HUES6 (cell line): Measurements from ENCODE around the gene CFAP221.

Experiments
- H3K27ac ChIP-seq: 2 replicates; pipeline ENCODE4 v1.7.0; 2013; ENCODE audit warnings: low read depth, mild to moderate bottlenecking, low read length, inconsistent platforms
- H3K27me3 ChIP-seq: 2 replicates; pipeline ENCODE4 v1.6.1; 2013; ENCODE audit warnings: low read length; ENCODE audit not compliant: control insufficient read depth, insufficient read depth
- H3K36me3 ChIP-seq: 2 replicates; pipeline ENCODE4 v1.6.1; 2013; ENCODE audit warnings: low read length; ENCODE audit not compliant: control insufficient read depth, insufficient read depth
- H3K4me1 ChIP-seq: 2 replicates; pipeline ENCODE4 v1.6.1; 2013; ENCODE audit warnings: low read length; ENCODE audit not compliant: control insufficient read depth, insufficient read depth
- H3K4me3 ChIP-seq: 2 replicates; pipeline ENCODE4 v1.5.1; 2013; ENCODE audit warnings: low read depth, low read length
- H3K9ac ChIP-seq: one replicate; pipeline ENCODE4 v1.6.1; 2013; ENCODE audit warnings: mild to moderate bottlenecking, low read length
- H3K9me3 ChIP-seq: 2 replicates; pipeline ENCODE4 v1.6.1; 2013; ENCODE audit warnings: low read depth, low read length; ENCODE audit not compliant: control insufficient read depth, insufficient read depth

CFAP221 gene

DNA sequence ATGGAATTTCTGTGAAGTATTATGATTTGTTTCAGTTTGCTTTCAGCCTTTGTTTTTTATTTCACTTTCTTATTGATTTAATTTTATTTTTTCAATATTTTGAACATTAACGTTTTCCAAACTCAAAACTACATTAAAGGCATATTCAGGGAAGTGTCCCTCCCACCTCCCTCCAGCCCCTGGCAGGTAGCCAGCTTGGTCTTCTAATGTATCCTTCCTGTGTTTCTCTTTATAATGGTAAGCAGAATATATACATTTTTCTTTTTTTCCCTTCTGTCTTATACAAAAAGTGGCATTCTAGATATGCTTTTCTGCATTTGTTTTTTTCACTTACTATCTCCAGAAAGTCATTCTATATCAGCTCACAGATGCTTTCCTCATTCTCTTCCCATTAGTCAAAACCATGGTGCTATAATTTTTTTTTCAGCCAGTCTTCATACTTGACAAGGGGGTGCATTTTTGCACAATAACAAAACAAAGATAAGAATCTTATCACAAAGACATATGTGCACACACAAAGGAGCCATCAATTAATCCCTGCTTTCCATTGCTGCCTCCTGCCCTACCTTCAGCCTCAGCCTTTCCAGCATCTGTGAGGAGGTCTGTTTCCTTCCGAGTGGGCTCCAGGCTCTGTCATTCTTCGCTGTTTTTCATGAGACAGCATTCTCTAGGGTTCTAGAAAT is 101.1 kb downstream of the CFAP221 start:
- Histone ChIP-seq H3K36me3 (no peaks in the 10 kb centered on the region), H3K9me3 (no peaks in the 10 kb centered on the region), H3K4me3 (no peak overlapping the region), H3K4me1 (no peaks in the 10 kb centered on the region), H3K27me3 (no peaks in the 10 kb centered on the region), H3K27ac (no peak overlapping the region), H3K9ac (no peak overlapping the region)

DNA sequence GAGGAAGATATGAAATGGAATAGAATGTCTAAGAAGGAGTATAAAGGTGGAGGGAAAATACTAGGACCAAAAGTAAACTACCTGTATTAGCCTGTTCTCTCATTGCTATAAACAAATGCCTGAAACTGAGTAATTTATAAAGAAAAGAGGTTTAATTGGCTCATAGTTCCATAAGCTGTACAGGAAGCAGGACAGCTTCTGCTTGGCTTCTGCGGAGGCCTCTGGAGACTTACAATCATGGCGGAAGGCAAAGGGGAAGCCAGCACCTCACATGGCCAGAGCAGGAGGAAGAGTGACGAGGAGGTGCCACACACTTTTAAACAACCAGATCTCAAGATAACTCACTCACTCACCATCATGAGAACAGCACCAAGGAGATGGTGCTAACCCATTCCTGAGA is 101.9 kb downstream of the CFAP221 start:
- no peak overlapping the region for H3K4me3 ChIP-seq
- H3K4me1 ChIP-seq: no peaks in the 10 kb centered on the region
- no peak overlapping the region for H3K27ac ChIP-seq
- H3K36me3 ChIP-seq: no peaks in the 10 kb centered on the region
- no peaks in the 10 kb centered on the region for H3K27me3 ChIP-seq
- H3K9me3 ChIP-seq: no peaks in the 10 kb centered on the region
- no peak overlapping the region for H3K9ac ChIP-seq

DNA sequence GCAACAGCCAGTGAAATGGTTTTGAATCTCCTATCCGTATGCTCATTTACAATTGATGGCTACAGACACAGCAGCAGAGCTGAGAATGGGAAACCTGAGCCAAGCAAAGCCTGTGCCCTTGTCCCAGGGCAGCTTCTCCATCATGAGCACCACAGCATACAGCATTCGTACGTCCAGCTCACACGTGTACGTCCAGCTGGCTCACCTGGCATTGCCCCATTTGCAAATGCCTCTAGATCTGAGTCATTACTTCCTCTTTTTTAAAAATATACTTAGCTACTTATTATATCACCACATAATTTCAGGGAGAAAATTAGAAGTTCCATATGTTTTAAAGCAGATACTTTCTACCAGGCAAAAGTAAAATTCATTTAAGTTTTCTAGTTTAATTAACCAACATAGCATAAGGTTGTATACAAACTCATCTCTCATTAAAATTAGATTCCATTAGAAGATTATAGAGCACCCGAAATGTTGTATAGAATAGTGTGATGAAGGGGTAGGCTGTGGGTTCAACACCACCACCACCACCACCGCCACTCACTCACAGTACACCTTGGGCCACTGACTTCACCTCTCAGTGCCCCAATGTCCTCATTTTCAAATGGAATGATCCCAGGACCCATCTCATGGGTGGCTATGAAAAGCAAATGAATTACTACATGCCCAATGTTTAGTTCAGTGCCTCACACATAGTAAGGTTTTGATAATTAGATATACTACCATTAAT is 103.4 kb downstream of the CFAP221 start:
- Histone ChIP-seq H3K9me3 (no peaks in the 10 kb centered on the region), H3K4me3 (no peak overlapping the region), H3K27ac (no peak overlapping the region), H3K9ac (no peak overlapping the region), H3K4me1 (no peaks in the 10 kb centered on the region), H3K27me3 (no peaks in the 10 kb centered on the region), H3K36me3 (no peaks in the 10 kb centered on the region)

DNA sequence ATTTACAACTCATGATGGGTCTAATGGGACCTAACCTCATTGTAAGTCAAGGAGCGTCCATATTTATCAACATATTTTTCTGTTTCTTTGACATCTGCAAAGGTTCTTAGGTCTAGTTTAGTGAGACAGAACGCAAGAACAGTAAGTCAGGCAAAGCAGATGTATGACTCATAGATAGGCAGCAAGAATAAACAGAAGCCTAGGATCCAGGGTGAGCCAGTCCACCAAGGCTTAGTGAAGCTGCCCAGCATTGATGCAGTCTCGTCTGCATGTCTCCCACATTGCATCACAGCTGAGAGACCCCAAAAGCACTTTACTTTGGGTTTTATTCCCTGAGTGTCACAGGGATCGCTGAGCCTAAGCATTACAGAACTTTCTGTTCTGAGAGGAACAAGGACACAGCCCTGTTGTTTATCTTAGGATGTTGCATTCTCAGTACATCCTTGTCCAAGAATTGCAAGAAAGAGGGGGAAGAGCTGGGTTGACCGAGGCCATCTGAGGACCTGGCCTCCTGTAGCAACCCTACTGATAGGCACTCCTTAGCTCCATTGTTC is 105.2 kb downstream of the CFAP221 start:
- H3K36me3 ChIP-seq: no peaks in the 10 kb centered on the region
- no peak overlapping the region for H3K4me3 ChIP-seq
- H3K27me3 ChIP-seq: no peaks in the 10 kb centered on the region
- H3K4me1 ChIP-seq: no peaks in the 10 kb centered on the region
- H3K27ac ChIP-seq: no peak overlapping the region
- H3K9me3 ChIP-seq: no peaks in the 10 kb centered on the region
- no peak overlapping the region for H3K9ac ChIP-seq

DNA sequence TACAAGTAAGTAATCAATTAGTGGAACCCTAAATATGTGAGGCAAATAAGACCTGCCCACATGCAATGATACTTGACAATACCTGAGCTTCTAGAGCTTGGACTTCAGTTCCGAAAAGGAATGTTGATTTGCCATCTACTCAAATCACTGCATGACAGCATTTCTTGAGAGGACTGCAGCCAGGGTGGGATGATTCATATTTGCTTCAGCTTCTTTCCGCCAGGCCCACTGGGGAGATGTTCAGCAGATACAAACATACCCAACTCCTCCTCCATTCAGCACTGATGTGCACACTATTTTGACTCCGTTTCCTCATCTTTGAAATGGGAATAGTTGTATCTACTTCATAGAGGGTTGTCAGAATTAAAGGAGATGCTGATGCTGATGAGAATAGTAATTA is 106.0 kb downstream of the CFAP221 start:
- Histone ChIP-seq H3K9me3 (no peaks in the 10 kb centered on the region), H3K4me3 (no peak overlapping the region), H3K27ac (no peak overlapping the region), H3K36me3 (no peaks in the 10 kb centered on the region), H3K4me1 (no peaks in the 10 kb centered on the region), H3K9ac (no peak overlapping the region), H3K27me3 (no peaks in the 10 kb centered on the region)

DNA sequence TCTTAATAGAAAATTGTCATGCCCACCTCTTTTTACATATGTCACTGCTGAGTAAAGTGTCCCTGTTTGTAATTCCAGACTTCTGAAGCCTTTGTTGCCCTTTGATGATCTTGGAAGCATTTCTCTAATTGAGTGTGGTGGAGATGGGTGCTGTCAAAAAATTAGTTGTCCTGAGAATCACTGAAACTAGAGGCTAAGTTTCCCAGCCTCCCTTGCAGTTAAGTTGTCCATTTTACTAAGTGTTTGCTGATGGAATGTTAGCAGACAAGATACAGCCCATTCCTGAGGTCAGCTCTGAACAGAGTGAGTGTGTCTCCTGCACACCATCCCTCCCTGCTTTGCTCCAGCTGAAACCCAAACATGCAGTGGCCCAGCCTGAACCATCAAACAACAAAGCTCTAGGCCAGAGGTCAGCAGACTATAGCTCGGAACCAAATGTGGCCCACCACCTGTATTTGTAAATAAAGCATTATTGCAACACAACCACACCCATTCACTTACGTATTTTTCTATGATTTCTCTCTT is 106.7 kb downstream of the CFAP221 start:
- H3K4me3 ChIP-seq: no peak overlapping the region
- no peak overlapping the region for H3K9ac ChIP-seq
- no peaks in the 10 kb centered on the region for H3K36me3 ChIP-seq
- no peaks in the 10 kb centered on the region for H3K27me3 ChIP-seq
- H3K4me1 ChIP-seq: no peaks in the 10 kb centered on the region
- H3K9me3 ChIP-seq: no peaks in the 10 kb centered on the region
- H3K27ac ChIP-seq: no peak overlapping the region

DNA sequence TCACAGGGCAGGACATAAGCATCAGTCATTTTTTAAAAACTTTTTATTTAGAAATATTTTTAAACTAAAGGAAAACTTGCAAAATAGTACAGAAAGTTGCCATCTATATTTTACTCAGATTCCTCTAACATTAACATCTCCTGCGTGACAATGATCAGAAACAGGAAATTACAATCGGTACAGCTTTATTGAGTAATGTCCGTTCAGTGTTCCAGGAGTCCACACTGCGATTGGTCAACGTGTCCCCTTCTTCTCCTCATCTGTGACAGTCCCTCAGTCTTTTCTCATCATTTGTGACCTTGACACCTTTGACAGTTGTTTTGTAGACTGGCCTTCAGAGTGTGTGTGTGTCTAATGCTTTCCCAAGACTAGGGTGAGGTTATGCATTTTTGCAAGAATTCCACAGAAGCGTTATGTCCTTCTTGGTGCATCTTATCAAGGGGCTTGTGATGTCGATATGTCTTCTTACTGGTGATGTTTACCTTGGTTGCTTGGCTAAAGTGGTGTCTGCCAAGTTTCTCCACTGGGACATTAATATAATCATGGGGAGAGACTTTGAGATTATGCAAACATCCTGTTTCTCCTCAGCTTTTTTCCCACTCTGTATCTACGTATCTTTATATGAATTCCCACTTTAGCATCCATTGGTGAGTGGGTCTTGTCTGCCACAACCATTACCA is 113.4 kb downstream of the CFAP221 start:
- H3K4me1 ChIP-seq: no peaks in the 10 kb centered on the region; the same call in 1 of the 2 replicates
- H3K4me3 ChIP-seq: no peak overlapping the region
- H3K36me3 ChIP-seq: no peaks in the 10 kb centered on the region
- no peaks in the 10 kb centered on the region for H3K9me3 ChIP-seq
- H3K27ac ChIP-seq: no peak overlapping the region
- H3K27me3 ChIP-seq: no peaks in the 10 kb centered on the region
- H3K9ac ChIP-seq: no peak overlapping the region

DNA sequence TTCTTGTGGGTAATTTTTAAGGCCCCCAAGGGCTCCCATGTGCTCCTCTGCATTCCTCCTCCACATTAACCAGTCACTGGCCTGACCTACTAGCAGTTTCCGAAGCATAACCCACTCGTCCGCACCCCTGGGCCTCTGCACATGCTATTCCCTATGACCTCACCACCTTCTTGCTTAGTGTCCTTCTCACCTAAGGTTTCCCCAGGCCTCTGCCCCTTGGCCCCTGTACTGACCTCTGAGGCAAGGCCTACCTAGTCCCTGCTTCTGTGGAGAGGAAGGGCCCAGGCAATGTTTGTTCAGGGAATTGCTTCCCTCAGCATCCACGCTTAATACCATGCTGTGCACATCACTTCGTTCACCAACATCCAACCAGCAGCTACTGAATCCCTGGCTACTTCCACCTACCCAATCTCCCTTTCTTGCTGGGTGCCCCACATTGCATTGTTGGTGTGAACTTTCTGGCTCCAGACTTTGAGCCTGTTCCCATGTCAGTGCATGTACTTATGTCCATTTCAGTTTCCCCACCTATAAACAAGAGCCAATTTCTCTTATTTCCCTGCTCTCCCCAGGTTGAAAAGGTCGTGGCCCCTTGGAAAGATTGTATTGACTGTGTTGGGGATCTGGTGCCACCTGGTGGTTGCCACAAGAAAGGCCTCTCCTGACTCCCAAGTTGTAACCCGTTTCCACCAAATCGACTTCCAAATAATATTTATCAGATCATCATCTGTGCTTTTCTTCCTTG is 115.5 kb downstream of the CFAP221 start:
- no peak overlapping the region for H3K4me3 ChIP-seq
- no peaks in the 10 kb centered on the region for H3K9me3 ChIP-seq
- no peak overlapping the region for H3K9ac ChIP-seq
- H3K27ac ChIP-seq: no peak overlapping the region
- H3K36me3 ChIP-seq: no peaks in the 10 kb centered on the region
- no peaks in the 10 kb centered on the region; the same call in 1 of the 2 replicates for H3K4me1 ChIP-seq
- H3K27me3 ChIP-seq: no peaks in the 10 kb centered on the region

DNA sequence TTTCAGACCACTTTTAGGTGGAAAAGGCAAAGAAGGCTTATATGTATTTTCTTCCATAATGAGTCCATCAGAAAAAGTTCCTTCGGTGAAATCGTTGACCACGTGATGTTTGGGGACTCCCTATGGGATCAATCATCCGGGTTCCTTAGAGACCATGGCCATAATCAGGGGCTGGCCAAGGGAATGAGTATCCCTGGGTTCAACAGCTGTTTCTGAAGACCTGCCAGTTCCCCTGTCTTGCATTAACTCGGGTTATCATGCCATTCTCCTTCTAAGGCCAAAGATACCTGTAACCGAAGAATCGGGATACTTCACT is 116.1 kb downstream of the CFAP221 start:
- Histone ChIP-seq H3K4me3 (no peak overlapping the region), H3K27me3 (no peaks in the 10 kb centered on the region), H3K9me3 (no peaks in the 10 kb centered on the region), H3K27ac (no peak overlapping the region), H3K36me3 (no peaks in the 10 kb centered on the region), H3K4me1 (no peaks in the 10 kb centered on the region; the same call in 1 of the 2 replicates), H3K9ac (no peak overlapping the region)

DNA sequence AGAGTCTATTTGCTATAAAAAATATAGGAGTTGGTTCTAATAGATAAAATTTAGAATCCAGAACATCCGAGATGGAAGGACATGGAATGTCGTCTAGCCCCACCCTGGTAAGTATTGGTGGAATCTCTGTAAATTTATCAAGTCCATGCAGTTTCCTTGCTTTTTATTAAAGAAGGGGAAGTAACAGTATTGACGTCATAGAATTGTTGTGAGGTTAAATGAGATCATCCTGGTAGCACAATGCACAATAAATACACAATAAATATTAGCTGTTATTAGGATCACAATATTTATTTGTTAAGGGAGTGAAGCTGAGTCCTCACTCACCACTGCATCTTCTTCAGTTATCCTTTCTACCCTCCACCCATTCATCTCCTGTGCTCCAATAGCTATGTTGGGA is 118.0 kb downstream of the CFAP221 start:
- H3K4me1 ChIP-seq: no peaks in the 10 kb centered on the region; the same call in 1 of the 2 replicates
- no peak overlapping the region for H3K9ac ChIP-seq
- H3K27ac ChIP-seq: no peak overlapping the region
- H3K9me3 ChIP-seq: no peaks in the 10 kb centered on the region
- H3K36me3 ChIP-seq: no peaks in the 10 kb centered on the region
- no peaks in the 10 kb centered on the region for H3K27me3 ChIP-seq
- H3K4me3 ChIP-seq: no peak overlapping the region
